NCI-H1105 treated with DMSO at 0.1 percent for 48 hours (cell line): Measurements from ENCODE around the gene ANK3.

ENCODE experiments used
- DNase-seq: peaks from one replicate; lab custom pipeline; 2025; lab: John Stamatoyannopoulos, UW

Gene ANK3

DNA sequence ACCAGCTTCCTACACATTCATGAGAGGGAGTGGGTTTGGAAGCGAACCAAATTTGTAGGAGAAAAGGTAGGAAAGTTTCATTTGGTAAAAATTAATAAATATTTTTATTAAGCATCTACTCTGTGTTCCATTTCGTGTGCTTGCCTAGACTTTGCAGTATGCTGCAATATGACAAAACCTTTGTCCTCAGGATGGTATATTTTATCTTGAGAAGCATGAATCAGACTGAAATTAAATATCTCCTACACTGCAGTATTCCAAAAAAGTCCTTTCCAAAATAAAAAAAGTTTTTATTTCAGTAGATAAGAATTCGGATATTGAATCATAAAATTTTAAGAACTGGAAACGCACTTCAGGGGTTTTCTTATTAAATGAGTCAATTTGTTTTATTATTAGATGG, 47.7 kb downstream of the ANK3 start:
- no peak for DNase-seq

DNA sequence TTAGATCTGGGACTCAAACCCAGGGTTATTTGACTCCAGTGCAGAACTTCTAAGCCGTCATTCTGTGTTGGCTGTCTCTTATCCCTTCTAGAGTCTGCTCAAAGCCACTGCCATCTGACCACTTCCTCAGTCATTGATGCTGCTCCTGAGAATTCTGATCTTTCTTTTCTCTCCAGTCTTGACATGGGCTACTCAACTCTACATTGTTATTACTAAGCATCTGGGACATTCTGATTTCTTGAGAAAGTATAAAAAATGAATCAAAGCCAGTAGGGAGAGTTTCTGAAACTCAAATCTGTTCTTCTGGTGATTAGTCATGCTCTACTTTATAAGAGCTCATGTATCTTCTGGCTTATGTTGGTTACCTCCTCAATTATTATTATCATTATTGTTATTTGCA, 48.7 kb downstream of the ANK3 start:
- DNase-seq, result no peak

DNA sequence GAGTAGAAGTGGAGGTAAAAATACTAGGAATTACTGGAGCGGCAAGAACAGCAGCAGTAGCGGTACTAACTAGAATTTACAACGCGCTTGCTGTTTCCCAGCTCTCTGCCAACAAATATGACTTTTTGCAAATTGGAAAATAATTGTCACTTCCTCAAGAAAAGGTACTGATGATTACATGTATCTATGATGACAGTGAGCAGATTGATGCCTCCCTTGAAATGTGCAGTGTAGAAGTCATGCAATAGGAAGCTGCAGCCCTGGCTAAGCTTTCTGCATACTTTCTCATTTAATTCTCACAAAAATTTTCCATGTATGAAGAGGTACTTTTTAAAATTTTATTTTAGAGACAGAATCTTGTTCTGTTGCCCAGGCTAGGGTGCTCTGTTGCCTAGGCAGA, 49.9 kb downstream of the ANK3 start:
- no peak for DNase-seq

GRCh38 chr10:60338786-60339185, 50.9 kb downstream of the ANK3 start:
- no peak for DNase-seq

DNA sequence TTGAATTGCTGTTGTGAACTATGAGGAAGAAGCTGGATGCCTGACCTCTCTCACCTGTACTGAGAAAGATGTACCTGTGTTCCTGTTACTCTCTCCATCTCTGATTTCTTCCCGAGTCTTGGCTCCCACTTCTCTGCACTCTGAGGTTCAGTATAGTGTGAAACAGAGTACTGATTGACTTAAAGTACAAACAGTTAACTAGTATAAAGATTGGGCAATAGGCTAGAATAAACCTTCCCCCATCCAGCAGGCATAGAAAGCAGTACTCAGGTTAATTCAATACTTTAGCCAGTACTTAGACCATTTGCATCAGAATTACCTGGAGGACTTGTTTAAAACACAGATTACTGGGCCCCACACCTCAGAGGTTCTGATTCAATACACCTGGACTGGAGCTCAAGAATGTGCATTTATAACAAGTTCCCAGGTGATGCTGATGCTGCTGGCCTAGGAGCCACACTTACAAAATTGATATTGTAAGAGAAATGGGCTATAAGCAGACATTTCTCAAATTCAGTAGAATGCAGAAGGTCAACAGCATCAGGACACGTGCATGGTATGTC, 51.6 kb downstream of the ANK3 start:
- no peak for DNase-seq

DNA sequence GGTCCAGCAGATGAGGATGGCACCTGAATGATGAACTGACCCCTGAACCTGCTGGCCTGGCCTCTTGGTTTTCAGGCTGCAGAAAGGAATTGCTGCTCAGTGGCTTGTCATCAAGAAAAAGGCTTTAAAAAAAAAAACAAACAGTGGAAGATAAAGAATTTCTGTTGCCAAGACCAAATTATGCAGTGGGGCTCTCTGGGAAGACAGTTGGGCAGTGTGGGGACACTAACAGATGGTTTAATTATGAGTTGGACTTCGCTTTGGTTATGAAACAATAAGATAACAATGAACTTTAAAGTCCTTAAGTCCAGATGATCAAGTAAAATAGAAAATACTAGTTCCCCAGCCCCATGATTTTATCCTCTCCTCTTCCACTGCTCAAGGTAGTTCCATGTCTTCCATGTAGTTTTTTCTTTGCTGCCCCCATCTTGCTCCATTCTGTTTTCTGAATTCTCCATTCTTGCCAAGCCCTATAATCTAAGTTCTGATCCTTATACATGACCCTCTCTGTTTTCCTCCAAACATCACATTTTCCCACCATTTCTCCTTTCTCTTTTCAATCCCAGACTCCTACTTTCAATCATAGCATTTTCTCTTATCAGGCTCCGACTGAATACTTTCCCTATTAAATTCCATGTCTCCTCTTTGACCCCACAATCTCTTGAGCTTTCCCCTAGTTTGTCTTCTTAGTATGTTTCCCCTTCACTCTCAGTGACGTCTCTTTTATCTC, 52.6 kb downstream of the ANK3 start:
- no peak for DNase-seq

DNA sequence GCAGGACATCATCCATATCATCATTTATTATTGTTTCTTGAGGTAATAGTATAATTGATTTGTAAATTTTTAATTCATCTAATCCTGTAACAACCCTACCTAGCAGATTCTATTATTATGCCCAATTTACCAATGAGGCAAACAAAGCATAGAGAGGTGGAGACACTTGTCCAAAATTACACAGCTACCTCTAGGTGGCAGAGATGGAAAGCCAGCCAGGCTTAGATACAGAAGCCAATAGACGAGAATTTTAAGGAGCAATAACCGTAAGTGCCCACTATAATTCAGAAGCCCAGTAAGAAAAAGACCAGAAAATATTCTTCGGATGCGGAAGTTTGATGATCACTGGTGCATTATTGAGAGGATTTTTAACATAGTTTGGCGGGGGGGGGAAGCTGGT, 54.0 kb downstream of the ANK3 start:
- DNase-seq, result no peak

DNA sequence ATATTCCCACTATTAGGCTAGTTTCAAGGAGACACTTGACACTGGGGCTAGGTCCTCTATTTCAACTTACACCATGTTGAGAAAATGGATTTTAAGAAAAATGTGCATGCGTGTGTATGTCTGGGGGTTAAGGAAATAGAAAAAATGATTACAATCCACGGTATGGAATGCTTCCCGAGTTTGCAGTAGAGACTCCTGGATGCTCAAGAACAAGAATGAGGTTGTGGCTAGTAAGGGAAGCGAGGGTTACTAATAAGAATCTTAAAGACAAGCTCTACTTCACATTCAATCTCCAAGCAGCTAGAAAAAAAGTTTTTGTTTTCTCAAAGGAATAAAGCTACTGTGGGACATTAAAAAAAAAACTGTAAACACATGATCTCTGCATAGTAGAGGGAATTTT, 54.7 kb downstream of the ANK3 start:
- DNase-seq, result no peak

- no peak for DNase-seq
These were observed 57.3 kb downstream of the ANK3 start for GRCh38 chr10:60332371-60332770.

GRCh38 chr10:60331886-60332285, 57.8 kb downstream of the ANK3 start:
- no peak for DNase-seq

GRCh38 chr10:60323162-60323561, 66.5 kb downstream of the ANK3 start:
- DNase-seq, result no peak

DNA sequence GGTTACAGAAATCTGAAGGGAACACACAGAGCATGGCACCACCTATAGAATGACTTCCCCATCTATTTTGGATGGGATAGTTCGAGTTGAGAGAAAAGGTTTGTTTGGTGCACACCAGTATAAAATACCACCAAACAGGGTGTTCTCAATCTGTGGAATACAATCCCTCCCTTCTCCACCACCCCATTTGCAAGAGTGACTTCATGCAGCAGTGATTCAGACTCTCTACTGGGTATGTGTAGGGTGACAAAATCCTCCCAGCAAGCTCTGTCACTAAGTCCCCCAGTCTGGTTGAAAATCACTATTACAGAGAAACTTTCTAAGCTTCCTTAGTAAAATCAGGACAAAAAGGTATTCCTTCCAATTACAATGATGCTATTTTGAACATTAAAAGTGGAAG, 69.0 kb downstream of the ANK3 start:
- no peak for DNase-seq

DNA sequence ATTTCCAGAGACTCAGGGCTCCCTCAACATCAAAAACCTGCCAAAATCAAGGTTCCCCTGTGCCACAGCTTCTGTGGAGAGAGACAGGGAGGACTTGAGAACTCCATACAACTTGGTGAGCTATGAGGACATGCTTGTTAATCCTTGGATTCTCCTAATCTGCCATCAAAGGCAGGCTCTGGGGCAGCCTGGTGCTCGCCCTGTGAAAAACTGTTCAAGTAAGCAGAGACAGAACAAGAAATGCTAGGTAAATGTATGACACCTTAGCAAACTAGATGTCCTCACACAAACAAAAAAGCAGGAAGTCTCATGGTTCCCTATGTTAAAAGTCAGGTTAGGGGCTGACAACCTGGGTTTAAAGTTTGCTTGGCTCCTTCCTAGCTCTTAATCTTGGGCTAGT, 73.6 kb downstream of the ANK3 start:
- no peak for DNase-seq

DNA sequence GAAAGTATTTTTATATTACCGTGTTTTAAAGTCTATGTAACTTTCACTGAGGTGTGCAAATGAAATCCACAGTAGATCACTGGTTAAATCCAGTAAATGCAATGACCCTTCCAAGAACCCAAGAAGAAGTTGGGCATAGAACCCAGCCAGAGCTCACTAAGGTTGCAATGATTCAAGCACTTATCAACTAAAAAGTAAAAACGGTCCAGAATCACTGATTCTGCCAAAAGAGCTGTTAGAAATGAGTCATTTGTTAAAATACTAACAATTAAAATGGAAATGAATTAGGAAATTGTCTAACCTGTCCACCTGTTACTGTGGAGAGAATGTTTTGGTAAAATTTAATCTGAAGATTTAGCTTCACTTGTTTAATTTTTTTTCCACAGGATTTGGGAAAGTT, 74.4 kb downstream of the ANK3 start:
- DNase-seq, result no peak

- DNase-seq, result no peak
These were observed 75.4 kb downstream of the ANK3 start for GRCh38 chr10:60314069-60314940.

GRCh38 chr10:60313589-60313952, 76.1 kb downstream of the ANK3 start:
- DNase-seq, result no peak

- DNase-seq, result no peak
These were observed 76.7 kb downstream of the ANK3 start for GRCh38 chr10:60312818-60313588.

GRCh38 chr10:60311821-60312220, 77.9 kb downstream of the ANK3 start:
- no peak for DNase-seq

DNA sequence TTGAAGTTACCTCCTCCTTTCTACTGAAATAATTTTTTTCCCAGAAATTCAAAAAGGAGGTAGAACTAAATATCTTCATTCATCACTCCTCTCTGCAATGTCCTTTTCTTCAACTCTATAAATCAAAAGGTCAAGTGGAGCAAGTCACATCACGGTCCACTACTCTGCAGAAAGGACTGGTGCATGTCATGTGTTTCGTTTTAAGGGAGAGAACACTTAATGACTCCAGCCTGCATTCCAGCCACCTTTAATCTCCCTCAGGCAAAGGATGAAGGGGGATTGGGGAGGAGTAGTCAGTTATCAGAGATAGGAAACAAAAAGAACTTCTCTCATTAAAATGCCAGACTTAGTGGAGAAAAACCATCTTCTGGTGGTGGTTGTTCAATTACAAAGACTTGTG, 78.9 kb downstream of the ANK3 start:
- DNase-seq, result no peak

DNA sequence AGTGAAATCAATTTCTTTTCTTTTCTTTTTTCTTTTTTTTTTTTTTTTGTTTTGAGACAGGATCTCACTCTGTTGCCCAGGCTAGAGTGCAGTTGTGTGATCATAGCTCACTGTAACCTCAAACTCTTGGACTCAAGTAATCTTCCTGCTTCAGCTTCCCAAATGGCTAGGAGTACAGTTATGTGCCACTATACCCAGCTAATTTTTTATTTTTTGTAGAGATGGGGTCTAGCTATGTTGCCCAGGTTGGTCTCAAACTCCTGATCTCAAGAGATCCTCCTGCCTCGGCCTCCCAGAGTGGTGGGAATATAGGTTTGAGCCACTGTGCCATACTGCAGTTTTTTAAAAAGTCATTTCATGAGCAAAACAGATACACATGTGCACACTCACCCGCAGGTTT, 79.8 kb downstream of the ANK3 start:
- DNase-seq, result no peak

GRCh38 chr10:60309371-60309770, 80.3 kb downstream of the ANK3 start:
- no peak for DNase-seq

- DNase-seq, result no peak
These were observed 84.2 kb downstream of the ANK3 start for GRCh38 chr10:60305380-60305892.
